ENCODE measurements around the gene OTOP3.
A peak's percentile ranks its signal among the peaks of the same experiment; 100 is the strongest.

The OTOP3 gene

DNA sequence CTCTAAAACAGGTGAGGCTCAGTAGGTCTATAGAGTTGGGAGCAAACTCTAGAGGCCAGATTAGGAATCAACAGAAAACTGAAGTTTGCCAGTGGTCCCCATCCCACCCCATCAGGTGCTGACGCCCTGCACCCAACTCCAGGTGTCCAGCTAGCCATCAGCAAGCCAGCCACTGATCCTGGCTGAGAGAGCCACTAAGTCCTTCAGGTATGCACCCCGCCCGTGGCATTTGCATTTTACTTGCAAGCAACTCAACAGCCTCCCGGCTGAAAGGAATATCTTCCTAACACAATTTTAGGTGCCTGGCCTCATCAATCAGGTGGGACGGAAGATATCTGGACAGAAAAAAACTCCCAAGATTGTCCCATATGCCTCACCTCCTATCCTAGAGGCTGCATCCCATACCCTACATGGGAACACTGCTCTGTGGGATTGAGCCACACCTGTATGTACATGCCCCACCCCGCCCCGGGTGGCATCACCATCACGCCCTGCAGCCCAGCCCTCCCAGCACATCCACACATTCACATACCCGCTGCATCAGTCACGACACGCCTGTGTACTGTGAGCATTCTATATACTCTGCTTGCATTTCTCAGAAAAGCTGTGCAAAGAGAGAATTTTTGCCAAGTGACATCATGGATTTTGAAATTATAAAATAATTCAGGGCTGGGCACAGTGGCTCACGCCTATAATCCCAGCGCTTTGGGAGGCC, 8.3 kb downstream of the OTOP3 start:
- no peak for DNase-seq

DNA sequence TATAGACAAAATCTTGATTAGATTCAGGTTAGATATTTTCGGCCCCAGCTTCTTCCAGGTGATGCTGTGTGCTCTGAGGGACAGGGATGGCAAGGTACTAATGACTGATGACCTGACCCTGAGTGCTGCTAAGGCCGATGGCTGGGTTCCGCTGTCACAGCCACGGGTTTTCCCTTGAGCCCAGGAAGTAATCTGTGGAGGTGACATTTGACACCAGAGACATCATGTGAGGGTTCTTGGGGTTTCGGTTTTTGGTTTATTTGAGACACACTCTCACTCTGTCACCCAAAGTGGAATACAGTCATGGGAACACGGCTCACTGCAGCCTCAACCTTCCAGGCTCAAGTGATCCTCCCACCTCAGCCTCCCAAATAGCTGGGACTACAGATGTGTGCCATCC, 9.8 kb downstream of the OTOP3 start:
- no peak for DNase-seq

- no peak for DNase-seq
These were observed 10.9 kb downstream of the OTOP3 start for GRCh38 chr17:74946641-74947040.

GRCh38 chr17:74947041-74947754, 11.5 kb downstream of the OTOP3 start:
- no peak for DNase-seq

- DNase-seq, result no peak
These were observed 13.9 kb downstream of the OTOP3 start for GRCh38 chr17:74949455-74950115.

DNA sequence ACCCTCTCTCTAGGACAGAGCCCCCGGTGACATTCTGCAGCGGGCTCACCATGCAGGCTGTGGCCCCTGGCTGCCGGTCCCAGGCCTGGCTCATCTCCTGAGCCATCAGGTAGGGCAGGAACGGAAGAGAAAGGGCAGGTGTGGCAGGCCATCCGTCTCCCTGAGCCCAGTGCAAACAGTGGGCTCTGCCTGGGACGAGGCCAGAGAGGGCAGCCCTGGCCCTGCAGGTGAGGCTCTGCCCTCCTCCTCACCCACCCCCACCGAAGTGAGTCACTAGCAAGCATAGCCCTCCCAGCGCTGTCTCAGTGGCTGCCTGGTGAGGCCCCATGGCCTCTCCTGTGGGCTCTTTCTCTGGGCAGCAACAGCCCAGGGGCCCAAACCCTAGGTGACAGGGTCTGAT, 14.5 kb downstream of the OTOP3 start:
- DNase-seq, result no peak

GRCh38 chr17:74951065-74951464, 15.4 kb downstream of the OTOP3 start:
- DNase-seq, result no peak

- DNase-seq, result no peak
These were observed 16.2 kb downstream of the OTOP3 start for GRCh38 chr17:74951680-74952421.

DNA sequence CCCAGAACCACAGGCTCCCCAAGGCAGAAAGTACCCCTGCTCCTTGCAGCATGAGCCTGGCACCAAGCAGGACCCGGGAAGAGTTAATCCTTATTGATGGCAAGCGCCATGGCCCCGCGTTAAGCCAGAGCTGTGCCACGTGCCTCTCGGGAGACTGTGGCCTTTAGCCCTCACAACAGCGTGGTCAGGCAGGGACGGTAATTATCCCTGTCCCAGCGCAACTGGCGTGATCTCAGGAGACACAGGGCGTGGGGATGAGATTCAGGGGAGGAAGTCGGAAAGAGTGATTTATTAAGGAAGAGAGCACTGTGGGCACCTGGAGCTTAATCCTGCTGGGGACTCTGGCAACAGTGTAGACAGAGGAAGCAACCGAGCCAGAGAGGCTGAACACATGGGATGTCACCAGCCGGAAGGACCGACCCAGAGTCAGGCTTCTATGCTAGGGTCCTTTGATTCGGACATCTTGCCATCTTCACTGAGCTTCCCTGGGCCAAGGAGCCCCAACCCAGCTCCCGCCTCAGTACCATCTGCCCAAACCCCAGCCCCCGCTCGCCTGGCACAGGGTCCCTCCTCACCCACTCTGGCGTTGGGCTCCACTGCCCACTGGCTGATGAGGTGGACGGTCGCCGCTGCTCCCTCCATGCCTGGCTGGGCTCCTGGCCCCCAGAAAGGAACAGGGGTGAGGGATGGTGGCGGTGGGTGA, 16.9 kb downstream of the OTOP3 start:
- DNase-seq, result no peak

- no peak for DNase-seq
These were observed 17.5 kb downstream of the OTOP3 start for GRCh38 chr17:74953134-74953687.

GRCh38 chr17:74954115-74954514, 18.4 kb downstream of the OTOP3 start:
- no peak for DNase-seq

- no peak for DNase-seq
These were observed 19.1 kb downstream of the OTOP3 start for GRCh38 chr17:74954665-74955421.

DNA sequence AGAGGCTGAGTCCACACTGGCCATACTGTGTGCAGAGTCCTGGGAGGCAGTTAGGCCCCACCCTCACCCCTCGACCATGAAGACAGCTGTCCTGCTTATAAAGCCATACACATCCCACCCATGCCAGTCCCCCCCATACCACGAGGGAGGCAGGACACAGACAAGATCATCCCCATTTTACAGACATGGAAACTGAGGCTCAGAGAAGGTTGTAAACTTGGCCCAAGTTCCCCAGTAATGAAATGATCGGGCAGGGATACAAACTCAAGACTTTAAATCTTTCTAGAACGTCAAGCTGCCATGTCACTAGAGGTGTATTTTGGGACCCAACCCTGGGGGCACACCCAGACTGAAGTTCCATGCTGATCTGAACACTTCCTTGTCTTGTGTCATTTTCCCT, 20.4 kb downstream of the OTOP3 start:
- DNase-seq, result no peak

DNA sequence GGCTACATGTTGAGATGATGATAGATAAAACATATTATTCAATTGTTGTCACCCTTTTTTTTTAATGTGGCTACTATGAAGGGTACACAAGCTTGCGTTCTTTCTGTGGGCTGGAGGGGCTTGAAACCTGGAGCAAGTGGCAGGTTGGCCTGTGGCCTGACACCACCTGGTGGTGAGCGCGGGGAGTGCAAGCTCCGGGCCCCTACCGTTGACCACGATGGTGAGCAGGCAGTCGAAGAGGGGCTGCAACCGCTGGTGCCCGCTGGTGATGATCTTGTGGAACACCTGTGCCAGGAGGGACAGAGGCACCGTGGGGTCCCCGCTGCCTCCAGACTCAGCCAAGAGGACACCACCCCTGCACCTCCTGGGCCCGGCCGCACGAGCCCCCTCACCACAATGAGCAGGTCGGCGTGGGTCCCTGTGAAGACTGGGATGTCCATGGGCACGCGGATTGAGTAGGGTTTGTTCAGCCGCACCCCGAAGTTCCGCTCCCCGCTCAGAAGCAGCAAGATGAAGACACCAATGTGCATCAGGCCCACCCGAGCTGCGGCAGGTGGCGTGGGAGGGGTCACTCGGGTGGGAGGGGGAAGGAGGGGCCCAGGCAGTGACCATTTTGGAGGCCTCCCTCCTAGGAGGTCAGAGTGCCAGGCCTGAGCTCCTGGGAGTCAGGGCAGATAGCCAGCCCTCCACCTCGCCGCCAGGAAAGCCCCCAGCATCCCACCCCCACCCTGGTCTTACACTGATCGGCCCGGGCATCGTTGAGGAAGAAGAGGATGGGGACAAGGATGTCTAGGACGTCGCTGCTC, 22.4 kb downstream of the OTOP3 start:
- DNase-seq, result peak; percentile 43

GRCh38 chr17:74959826-74960515, 24.3 kb downstream of the OTOP3 start:
- DNase-seq, result no peak

- DNase-seq, result no peak
These were observed 25.1 kb downstream of the OTOP3 start for GRCh38 chr17:74960570-74961342.

DNA sequence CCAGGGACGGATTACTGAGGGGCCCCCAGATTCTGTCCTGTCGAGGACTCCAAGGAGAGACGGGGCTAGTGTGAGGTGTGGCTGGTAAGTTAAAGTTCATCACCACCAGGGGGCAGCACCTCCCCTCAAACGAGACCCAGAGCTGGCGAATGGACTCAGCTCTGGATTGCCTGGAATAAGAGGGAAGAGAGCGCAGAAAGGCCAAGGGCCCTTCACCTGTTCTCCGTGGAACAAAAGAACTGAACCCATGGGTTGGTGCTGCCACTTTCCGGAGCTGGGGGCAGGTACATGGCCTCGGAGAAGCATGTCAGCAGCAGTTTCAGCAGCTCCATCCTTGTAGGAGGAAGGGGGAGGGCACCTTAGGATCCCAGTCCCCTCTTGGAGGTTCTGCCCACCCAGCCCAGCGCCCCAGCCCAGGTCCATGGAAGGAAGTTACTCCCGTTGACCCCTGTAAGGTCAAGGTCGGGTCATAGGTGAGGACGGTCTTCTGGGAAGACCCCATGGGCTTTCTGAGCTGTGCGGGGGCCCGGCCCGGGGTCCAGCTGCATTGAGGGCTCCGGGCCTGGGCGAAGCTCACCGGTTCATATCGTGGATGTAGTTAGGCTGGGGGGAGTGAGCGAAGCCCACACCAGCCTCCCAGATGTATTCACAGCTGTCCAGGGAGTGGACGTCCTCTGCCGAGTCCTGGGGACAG, 26.1 kb downstream of the OTOP3 start:
- peak; percentile 30 for DNase-seq

DNA sequence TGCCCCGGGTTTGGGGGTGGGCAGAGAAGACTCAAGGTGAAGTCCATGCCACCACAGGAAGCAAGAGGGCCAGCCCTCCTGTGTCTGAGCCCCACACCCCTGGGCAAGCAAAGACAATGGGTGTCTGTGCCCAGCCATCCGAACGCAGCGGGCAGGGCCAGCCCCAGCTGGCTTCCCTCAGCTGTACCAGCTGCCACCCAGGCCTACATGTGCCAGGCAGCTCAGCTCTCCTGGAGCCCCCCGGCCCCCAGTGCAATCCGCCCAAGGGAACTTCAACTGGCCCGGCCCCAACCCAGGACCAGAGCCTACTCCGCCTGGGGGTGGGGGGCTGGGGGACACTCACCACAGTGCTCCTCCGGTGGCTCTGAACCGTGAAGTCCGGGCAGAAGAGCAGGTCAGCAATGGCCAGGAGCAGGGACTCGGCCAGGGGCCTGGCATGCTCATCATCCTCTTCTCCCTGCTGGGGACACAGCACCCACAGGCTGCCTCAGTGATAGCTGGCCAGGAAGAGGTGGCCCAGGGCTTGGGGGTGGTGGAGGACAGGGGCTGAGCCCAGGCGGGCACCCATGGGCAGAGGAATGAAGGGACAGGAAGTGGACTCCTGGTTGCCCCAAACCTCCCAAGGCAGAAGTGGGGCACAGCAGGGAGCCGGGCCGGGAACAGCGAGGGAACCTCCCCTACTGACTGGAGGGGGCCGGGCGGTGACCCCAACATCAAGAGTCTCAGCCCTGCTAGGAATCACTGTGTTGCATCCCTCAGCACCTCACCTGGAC, 27.1 kb downstream of the OTOP3 start:
- no peak for DNase-seq

Measured in GOT3 (cell line).